KOPT-K1 (cell line): Measurements from ENCODE around the gene KLK11.

Experiments
- H3K27ac ChIP-seq: fragments of 200-600 bp; sonication (generic); 2 replicates; pipeline ENCODE4 v1.5.1; 2016; ENCODE audit warnings: antibody characterized with exemption, mild to moderate bottlenecking, low read depth, low read length; ENCODE audit not compliant: poor library complexity, severe bottlenecking
- H3K36me3 ChIP-seq: fragments of 200-600 bp; sonication (generic); 2 replicates; pipeline ENCODE4 v1.5.1; 2017; ENCODE audit warnings: antibody characterized with exemption, mild to moderate bottlenecking, low read length, moderate library complexity; ENCODE audit not compliant: insufficient read depth
- H3K9me3 ChIP-seq: fragments of 200-600 bp; sonication (generic); 2 replicates; pipeline ENCODE4 v1.5.1; 2017; ENCODE audit warnings: antibody characterized with exemption, low read length, mild to moderate bottlenecking; ENCODE audit not compliant: insufficient read depth, poor library complexity, severe bottlenecking

The KLK11 gene

GRCh38 chr19:51019544-51019925, 6.9 kb downstream of the KLK11 start, which contains the start of gene KLK10:
KLK10 (minus strand) TSS chr19:51019709; CDS start chr19:51019130, 579 bp downstream.
- H3K9me3 ChIP-seq = no peaks in the 10 kb centered on the region
- H3K36me3 ChIP-seq = no peaks in the 10 kb centered on the region
- no peak within 1 kb of the TSS for H3K27ac ChIP-seq

- Histone ChIP-seq H3K9me3 (no peaks in the 10 kb centered on the region), H3K27ac (no peak overlapping the region), H3K36me3 (no peaks in the 10 kb centered on the region)
These were observed 7.5 kb downstream of the KLK11 start for GRCh38 chr19:51018745-51019543.

- no peak overlapping the region for H3K27ac ChIP-seq
- no peaks in the 10 kb centered on the region for H3K36me3 ChIP-seq
- H3K9me3 ChIP-seq = no peaks in the 10 kb centered on the region
These were observed 9.4 kb downstream of the KLK11 start for GRCh38 chr19:51016798-51017683.

GRCh38 chr19:51015691-51016267, 10.6 kb downstream of the KLK11 start:
- Histone ChIP-seq H3K36me3 (no peaks in the 10 kb centered on the region), H3K9me3 (no peaks in the 10 kb centered on the region), H3K27ac (no peak overlapping the region)

- Histone ChIP-seq H3K27ac (no peak overlapping the region), H3K36me3 (no peaks in the 10 kb centered on the region), H3K9me3 (no peaks in the 10 kb centered on the region)
These were observed 12.2 kb downstream of the KLK11 start for GRCh38 chr19:51014242-51014641.

- Histone ChIP-seq H3K36me3 (no peaks in the 10 kb centered on the region), H3K27ac (no peak overlapping the region), H3K9me3 (no peaks in the 10 kb centered on the region)
These were observed 13.7 kb downstream of the KLK11 start for GRCh38 chr19:51012661-51013190.

- no peaks in the 10 kb centered on the region for H3K9me3 ChIP-seq
- no peaks in the 10 kb centered on the region for H3K36me3 ChIP-seq
- H3K27ac ChIP-seq = no peak overlapping the region
These were observed 16.2 kb downstream of the KLK11 start for GRCh38 chr19:51010066-51010795.

GRCh38 chr19:51009061-51009891, 17.1 kb downstream of the KLK11 start:
- Histone ChIP-seq H3K36me3 (no peaks in the 10 kb centered on the region), H3K27ac (no peak overlapping the region), H3K9me3 (no peaks in the 10 kb centered on the region)

GRCh38 chr19:51007488-51007887, 18.9 kb downstream of the KLK11 start:
- no peaks in the 10 kb centered on the region for H3K9me3 ChIP-seq
- no peaks in the 10 kb centered on the region for H3K36me3 ChIP-seq
- no peak overlapping the region for H3K27ac ChIP-seq

GRCh38 chr19:51006406-51006805, 20.0 kb downstream of the KLK11 start:
- no peaks in the 10 kb centered on the region for H3K36me3 ChIP-seq
- no peaks in the 10 kb centered on the region for H3K9me3 ChIP-seq
- H3K27ac ChIP-seq = no peak overlapping the region

GRCh38 chr19:51005248-51005647, 21.2 kb downstream of the KLK11 start:
- no peak overlapping the region for H3K27ac ChIP-seq
- H3K9me3 ChIP-seq = no peaks in the 10 kb centered on the region
- H3K36me3 ChIP-seq = no peaks in the 10 kb centered on the region

- H3K36me3 ChIP-seq = no peaks in the 10 kb centered on the region
- no peaks in the 10 kb centered on the region for H3K9me3 ChIP-seq
- H3K27ac ChIP-seq = no peak overlapping the region
These were observed 23.1 kb downstream of the KLK11 start for GRCh38 chr19:51003316-51003715.

- H3K9me3 ChIP-seq = no peaks in the 10 kb centered on the region
- no peak overlapping the region for H3K27ac ChIP-seq
- no peaks in the 10 kb centered on the region for H3K36me3 ChIP-seq
These were observed 23.7 kb downstream of the KLK11 start for GRCh38 chr19:51002542-51003311.
